Fibroblast of lung (primary cell): ENCODE measurements around the gene SVEP1.

ENCODE experiments used
- CTCF ChIP-seq, 2 donors: IDR thresholded peaks in 1 of 2; conservative IDR thresholded peaks in 1 of 2; 1 replicate in 1 of 2; 2 replicates in 1 of 2; pipeline ENCODE4 v1.5.1; 2011 to 2012; ENCODE audit warnings: low read length in 2 of 2, control low read depth in 1 of 2, inconsistent platforms in 1 of 2, low read depth in 1 of 2, mild to moderate bottlenecking in 1 of 2
- EZH2 ChIP-seq: IDR thresholded peaks from 2 replicates; pipeline ENCODE4 v1.5.1; 2012; ENCODE audit warnings: low read length, control low read depth, mild to moderate bottlenecking; ENCODE audit errors: missing control alignments

GRCh38 chr9:110351009-110351467, 228.5 kb downstream of the SVEP1 start:
- TF ChIP-seq CTCF (conservative IDR thresholded peaks at IDR 0.05 in 1 of 2, IDR thresholded peaks at IDR 0.05 in 1 of 2; ENCODE audit: low read depth in 1 of 2, low read length in 2 of 2) = no peak
- TF ChIP-seq EZH2 = no peak
